K562 (cell line): ENCODE data around the gene DOK1. TPM values are rescaled to one million over a fixed set of nuclear protein-coding genes. Genes with fewer than 3 reads are reported as not detected.

Experiments used
- ARHGAP35 ChIP-seq: fragments of 450-650 bp; IDR thresholded peaks from 2 replicates; pipeline ENCODE4 v1.6.1; 2018; ENCODE audit not compliant: partially characterized antibody
- BRD4 ChIP-seq: fragments of 200-600 bp; sonication (generic); IDR thresholded peaks from 2 replicates; pipeline ENCODE4 v1.6.1; 2017; ENCODE audit warnings: inconsistent platforms
- CBX1 ChIP-seq: sonication (generic); IDR thresholded peaks from 2 replicates; pipeline ENCODE4 v1.6.1; 2016; ENCODE audit warnings: antibody characterized with exemption, low read depth, mild to moderate bottlenecking
- CBX2 ChIP-seq: fragments of 200-600 bp; sonication (generic); IDR thresholded peaks from one replicate; pipeline ENCODE4 v1.6.1; 2012; ENCODE audit warnings: mild to moderate bottlenecking, low read length, inconsistent platforms; ENCODE audit not compliant: insufficient read depth, poor library complexity, severe bottlenecking
- CBX8 ChIP-seq: fragments of 200-600 bp; sonication (generic); IDR thresholded peaks from 2 replicates; pipeline ENCODE4 v1.6.1; 2012; ENCODE audit warnings: borderline replicate concordance, mixed run types, low read depth, mild to moderate bottlenecking, moderate library complexity, mixed read lengths, low read length, control low read depth, inconsistent platforms; ENCODE audit not compliant: poor library complexity, severe bottlenecking; ENCODE audit errors: extremely low read depth
- CC2D1A ChIP-seq: fragments of 450-650 bp; IDR thresholded peaks from 2 replicates; pipeline ENCODE4 v1.6.1; 2017; ENCODE audit warnings: mild to moderate bottlenecking
- CHD1 ChIP-seq: fragments of 200-600 bp; sonication (generic); IDR thresholded peaks from one replicate; pipeline ENCODE4 v1.6.1; 2012; ENCODE audit warnings: mild to moderate bottlenecking, moderate library complexity, low read length, inconsistent platforms
- CTBP1 ChIP-seq: fragments of 450-650 bp; IDR thresholded peaks from 2 replicates; pipeline ENCODE4 v1.6.1; 2016; ENCODE audit warnings: borderline replicate concordance
- DNMT1 ChIP-seq: fragments of 450-650 bp; IDR thresholded peaks from 2 replicates; pipeline ENCODE4 v1.6.1; 2016; ENCODE audit warnings: antibody characterized with exemption, mild to moderate bottlenecking
- EHMT2 ChIP-seq: fragments of 450-650 bp; IDR thresholded peaks from 2 replicates; pipeline ENCODE4 v1.6.1; 2018; ENCODE audit warnings: antibody characterized with exemption
- ELF2 ChIP-seq: fragments of 250-450 bp; sonication (Bioruptor Pico); IDR thresholded peaks from 2 replicates; pipeline ENCODE4 v1.5.0; 2021; ENCODE audit warnings: mild to moderate bottlenecking
- FUS ChIP-seq: fragments of 200-400 bp; formaldehyde crosslinking; optimal IDR thresholded peaks from 2 replicates; pipeline ENCODE3; 2017; ENCODE audit warnings: low read depth, low read length
- HNRNPLL ChIP-seq: fragments of 200-400 bp; formaldehyde crosslinking; IDR thresholded peaks from 2 replicates; pipeline ENCODE4 v1.6.1; 2017; ENCODE audit warnings: low read length, low read depth, mild to moderate bottlenecking; ENCODE audit not compliant: poor library complexity, severe bottlenecking
- MEF2D ChIP-seq: conservative IDR thresholded peaks from 2 replicates; pipeline ENCODE4 v1.6.1; 2016; ENCODE audit warnings: low read depth, missing genetic modification characterization, missing compliant biosample characterization
- MYC ChIP-seq, 2 experiments: fragments of 250-450 bp in 1 of 2; sonication (Bioruptor Pico) in 1 of 2; IDR thresholded peaks; 2 replicates each; pipeline versions ENCODE4 v1.5.1 to v1.6.1; 2012 to 2021; ENCODE audit warnings: low read depth in 2 of 2, borderline replicate concordance in 1 of 2, improper control_type of control experiment in 1 of 2, low read length in 1 of 2, mild to moderate bottlenecking in 1 of 2, moderate library complexity in 1 of 2
- NBN ChIP-seq: fragments of 450-650 bp; IDR thresholded peaks from 2 replicates; pipeline ENCODE4 v1.6.1; 2016; ENCODE audit warnings: low read depth, mild to moderate bottlenecking
- NFE2L1 ChIP-seq: fragments of 450-650 bp; IDR thresholded peaks from 2 replicates; pipeline ENCODE4 v1.6.1; 2016; ENCODE audit warnings: missing genetic modification characterization, low read depth, mild to moderate bottlenecking, missing compliant biosample characterization, moderate library complexity, borderline replicate concordance
- NR2F6 ChIP-seq: fragments of 450-650 bp; formaldehyde crosslinking; IDR thresholded peaks from 2 replicates; pipeline ENCODE4 v1.4.0; 2020; ENCODE audit warnings: mild to moderate bottlenecking
- PHF21A ChIP-seq: fragments of 450-650 bp; IDR thresholded peaks from 2 replicates; pipeline ENCODE4 v1.6.1; 2017; ENCODE audit warnings: low read depth, borderline replicate concordance
- SNAPC5 ChIP-seq: fragments of 250-450 bp; sonication (Bioruptor Pico); IDR thresholded peaks from 2 replicates; pipeline ENCODE4 v1.8.0; 2021; ENCODE audit warnings: moderate library complexity, mild to moderate bottlenecking, inconsistent platforms
- SNIP1 ChIP-seq: fragments of 450-650 bp; IDR thresholded peaks from 2 replicates; pipeline ENCODE4 v1.7.1; 2017; ENCODE audit warnings: low read depth, mild to moderate bottlenecking
- TEAD4 ChIP-seq, 2 experiments: sonication (generic) in 1 of 2; formaldehyde crosslinking in 1 of 2; IDR thresholded peaks; 2 replicates each; pipeline versions ENCODE4 v1.6.1 to v1.8.0; 2012 to 2022; ENCODE audit warnings: borderline replicate concordance in 1 of 2, inconsistent platforms in 1 of 2, low read length in 1 of 2, mild to moderate bottlenecking in 1 of 2, missing genetic modification reagents in 1 of 2
- ZBTB9 ChIP-seq: fragments of 450-650 bp; formaldehyde crosslinking; IDR thresholded peaks from 2 replicates; pipeline ENCODE4 v1.4.0; 2020; ENCODE audit warnings: mild to moderate bottlenecking, moderate library complexity
- ZNF184 ChIP-seq: sonication (generic); formaldehyde crosslinking; IDR thresholded peaks from 2 replicates; pipeline ENCODE4 v1.5.0; 2020; ENCODE audit warnings: missing genetic modification reagents
- ZNF263 ChIP-seq: sonication (generic); formaldehyde crosslinking; IDR thresholded peaks from 2 replicates; pipeline ENCODE4 v1.8.0; 2022; ENCODE audit warnings: mild to moderate bottlenecking, missing genetic modification reagents, borderline replicate concordance
- ZNF445 ChIP-seq: fragments of 250-450 bp; sonication (Bioruptor Pico); IDR thresholded peaks from 2 replicates; pipeline ENCODE4 v1.4.0; 2020; ENCODE audit warnings: low read depth, mild to moderate bottlenecking, moderate library complexity
- ZNF583 ChIP-seq: fragments of 250-450 bp; sonication (Bioruptor Pico); IDR thresholded peaks from 2 replicates; pipeline ENCODE4 v1.4.0; 2020
- ZNF644 ChIP-seq: fragments of 200-800 bp; sonication (Bioruptor generic); IDR thresholded peaks from 2 replicates; pipeline ENCODE4 v1.6.1; 2016; ENCODE audit warnings: low read depth, missing genetic modification characterization, missing compliant biosample characterization
- ZNF780A ChIP-seq: fragments of 250-450 bp; sonication (Bioruptor Pico); IDR thresholded peaks from 2 replicates; pipeline ENCODE4 v1.5.0; 2021; ENCODE audit warnings: mild to moderate bottlenecking
- polyA plus RNA-seq, 8 experiments: library from polyadenylated mRNA; depleted of rRNA in 4 of 8; stranded (reverse) in 5 of 8; unstranded in 3 of 8; fragments of >200 nt; fragmentation: Nextera tagmentation in 2 of 8; fragmentation: Illumina TruSeq in 1 of 8; extraction: Ambion mirVana in 2 of 8; extraction: Trizol in 1 of 8; gene quantifications; 2 replicates each; pipeline versions ENCODE4 v1.2.1 to v1.2.3, GENCODE V29; 2011 to 2014; ENCODE audit warnings: inconsistent platforms in 1 of 8, missing spikeins in 1 of 8
- total RNA-seq, 7 experiments: library from RNA; depleted of rRNA in 6 of 7; stranded (reverse); fragments of >200 nt in 6 of 7; fragmentation: Illumina TruSeq in 2 of 7; extraction: Trizol in 2 of 7; gene quantifications; 2 replicates each; pipeline versions ENCODE4 v1.2.1 to v1.2.3, GENCODE V29; 2011 to 2021; ENCODE audit warnings: low replicate concordance in 1 of 7

DOK1 gene
- total and polyA plus RNA-seq, 9 of the 15 experiments (the other 6 are each of a cell fraction or from before 2014, with no cell fraction given): 0.59 to 36.4 (median 16.1) TPM

- TF ChIP-seq HNRNPLL (no peak), ZNF644 (tag) (peak; percentile 77; the same call in 1 of the 2 replicates), SNIP1 (no peak), ZNF263 (no peak), ZNF583 (CRISPR knock-in tag) (no peak), ARHGAP35 (no peak), CC2D1A (no peak), DNMT1 (no peak), MYC (IDR thresholded peaks at IDR 0.05; ENCODE audit: low read depth, low read length) (0 out of 2 replicates have a peak, but pooled peaks have one; percentile 28), MYC (CRISPR knock-in tag; IDR thresholded peaks at IDR 0.05; ENCODE audit: borderline replicate concordance, low read depth) (no peak), TEAD4 (IDR thresholded peaks at IDR 0.05; ENCODE audit: low read length) (no peak), TEAD4 (CRISPR knock-in tag; IDR thresholded peaks at IDR 0.05; ENCODE audit: borderline replicate concordance) (no peak), CTBP1 (no peak; the same call in 1 of the 2 replicates), ZNF780A (CRISPR knock-in tag) (no peak), ZNF445 (CRISPR knock-in tag) (no peak), ZBTB9 (CRISPR knock-in tag) (0 out of 2 replicates have a peak, but pooled peaks have one; percentile 20), SNAPC5 (no peak), NBN (no peak), NR2F6 (CRISPR knock-in tag) (no peak), NFE2L1 (tag) (no peak), MEF2D (no peak), FUS (no peak), CBX2 (no peak), CBX1 (no peak), BRD4 (no peak), CBX8 (no peak), CHD1 (no peak), ELF2 (CRISPR knock-in tag) (no peak), PHF21A (no peak), ZNF184 (CRISPR knock-in tag) (no peak), EHMT2 (peak; percentile 64; the same call in 1 of the 2 replicates)
These were observed 19.4 kb downstream of the DOK1 start (continued) for GRCh38 chr2:74573747-74574562.
